Parathyroid adenoma (tissue), 2 donors: ENCODE measurements around the gene MLKL.

Source experiments
- H2AFZ ChIP-seq: fragments of 300-600 bp; sonication (generic); one replicate; pipeline ENCODE4 v1.7.0; 2017; ENCODE audit warnings: antibody characterized with exemption, mild to moderate bottlenecking
- H3K27ac ChIP-seq: fragments of 300-600 bp; sonication (generic); one replicate; pipeline ENCODE4 v1.7.0; 2017
- H3K27me3 ChIP-seq: fragments of 300-600 bp; sonication (generic); one replicate; pipeline ENCODE4 v1.7.0; 2017; ENCODE audit warnings: low read length; ENCODE audit not compliant: control insufficient read depth, insufficient read depth
- H3K36me3 ChIP-seq: fragments of 300-600 bp; sonication (generic); one replicate; pipeline ENCODE4 v1.7.0; 2017; ENCODE audit warnings: low read length; ENCODE audit not compliant: control insufficient read depth, insufficient read depth
- H3K4me1 ChIP-seq: fragments of 300-600 bp; sonication (generic); one replicate; pipeline ENCODE4 v1.7.0; 2017; ENCODE audit warnings: control low read depth
- H3K4me2 ChIP-seq: fragments of 300-600 bp; sonication (generic); one replicate; pipeline ENCODE4 v1.7.0; 2017; ENCODE audit warnings: low read length
- H3K4me3 ChIP-seq: fragments of 300-600 bp; sonication (generic); one replicate; pipeline ENCODE4 v1.7.0; 2017; ENCODE audit warnings: low read depth, low read length
- H3K79me2 ChIP-seq: fragments of 300-600 bp; sonication (generic); one replicate; pipeline ENCODE4 v1.7.0; 2017; ENCODE audit warnings: control low read depth
- H3K9ac ChIP-seq: fragments of 300-600 bp; sonication (generic); one replicate; pipeline ENCODE4 v1.7.0; 2017; ENCODE audit warnings: mild to moderate bottlenecking
- H3K9me3 ChIP-seq: fragments of 300-600 bp; sonication (generic); one replicate; pipeline ENCODE4 v1.7.0; 2017; ENCODE audit warnings: low read length; ENCODE audit not compliant: control insufficient read depth
- CTCF ChIP-seq: fragments of 300-600 bp; sonication (generic); IDR thresholded peaks from one replicate; pipeline ENCODE4 v1.7.0; 2017; ENCODE audit warnings: antibody characterized with exemption, mild to moderate bottlenecking
- donor health status: primary hyperparathyroidism.

The MLKL gene

GRCh38 chr16:74743045-74743667 lies 42.5 kb upstream of the MLKL start:
- Histone ChIP-seq H3K9me3 (no peaks in the 10 kb centered on the region), H3K27ac (peak overlapping the region; percentile 29), H3K4me3 (no peak overlapping the region), H3K79me2 (no peaks in the 10 kb centered on the region), H3K27me3 (no peaks in the 10 kb centered on the region), H3K9ac (no peak overlapping the region), H3K4me2 (peak overlapping the region; percentile 57), H3K36me3 (no peaks in the 10 kb centered on the region), H3K4me1 (no peaks in the 10 kb centered on the region), H2AFZ (peak overlapping the region; percentile 65)
- TF ChIP-seq CTCF, result no peak

- H3K9ac ChIP-seq, result no peak overlapping the region
Observed at GRCh38 chr16:74742051-74742481, 41.4 kb upstream of the MLKL start.

GRCh38 chr16:74740795-74741304 lies 40.2 kb upstream of the MLKL start:
- no peak overlapping the region for H3K27ac ChIP-seq
- H3K79me2 ChIP-seq, result no peaks in the 10 kb centered on the region
- H3K27me3 ChIP-seq, result no peaks in the 10 kb centered on the region
- H3K4me1 ChIP-seq, result no peaks in the 10 kb centered on the region
- no peak for TF ChIP-seq CTCF
- H3K4me3 ChIP-seq, result no peak overlapping the region
- no peaks in the 10 kb centered on the region for H3K9me3 ChIP-seq
- no peak overlapping the region for H3K4me2 ChIP-seq
- no peak overlapping the region for H3K9ac ChIP-seq
- no peaks in the 10 kb centered on the region for H3K36me3 ChIP-seq
- H2AFZ ChIP-seq, result no peak overlapping the region

More at GRCh38 chr16:74742051-74742481, 41.4 kb upstream of the MLKL start:
- H2AFZ ChIP-seq, result no peak overlapping the region
- no peak for TF ChIP-seq CTCF
- H3K4me2 ChIP-seq, result no peak overlapping the region
- H3K27ac ChIP-seq, result no peak overlapping the region
- no peaks in the 10 kb centered on the region for H3K4me1 ChIP-seq
- H3K4me3 ChIP-seq, result no peak overlapping the region
- no peaks in the 10 kb centered on the region for H3K9me3 ChIP-seq
- H3K79me2 ChIP-seq, result no peaks in the 10 kb centered on the region
- no peaks in the 10 kb centered on the region for H3K27me3 ChIP-seq
- H3K36me3 ChIP-seq, result no peaks in the 10 kb centered on the region

- no peaks in the 10 kb centered on the region for H3K27me3 ChIP-seq
- TF ChIP-seq CTCF, result no peak
- no peak overlapping the region for H3K4me2 ChIP-seq
- H3K4me1 ChIP-seq, result no peaks in the 10 kb centered on the region
- H3K27ac ChIP-seq, result no peak overlapping the region
- no peak overlapping the region for H3K4me3 ChIP-seq
- no peak overlapping the region for H2AFZ ChIP-seq
- H3K9ac ChIP-seq, result no peak overlapping the region
- H3K79me2 ChIP-seq, result no peaks in the 10 kb centered on the region
- H3K9me3 ChIP-seq, result no peaks in the 10 kb centered on the region
- no peaks in the 10 kb centered on the region for H3K36me3 ChIP-seq
Observed at GRCh38 chr16:74739275-74739674, 38.6 kb upstream of the MLKL start.

- Histone ChIP-seq H3K27ac (no peak overlapping the region), H3K9me3 (no peaks in the 10 kb centered on the region), H3K4me2 (no peak overlapping the region), H2AFZ (no peak overlapping the region), H3K79me2 (no peaks in the 10 kb centered on the region), H3K9ac (no peak overlapping the region), H3K27me3 (no peaks in the 10 kb centered on the region), H3K4me1 (no peaks in the 10 kb centered on the region), H3K36me3 (no peaks in the 10 kb centered on the region), H3K4me3 (no peak overlapping the region)
- TF ChIP-seq CTCF, result no peak
Observed at GRCh38 chr16:74738816-74739215, 38.2 kb upstream of the MLKL start.
